GM23248 (cell line): ENCODE measurements around the gene SURF1.

Source experiments
- EZH2 ChIP-seq: fragments of 200-600 bp; sonication (generic); IDR thresholded peaks from 2 replicates; pipeline ENCODE4 v1.6.1; 2018; ENCODE audit warnings: antibody characterized with exemption, mild to moderate bottlenecking; ENCODE audit not compliant: insufficient read depth, poor library complexity, severe bottlenecking
- EZH2phosphoT487 ChIP-seq: fragments of 200-600 bp; sonication (generic); IDR thresholded peaks from 2 replicates; pipeline ENCODE4 v1.6.1; 2018; ENCODE audit warnings: antibody characterized with exemption, moderate library complexity, mild to moderate bottlenecking, low read depth; ENCODE audit not compliant: insufficient read depth

GRCh38 chr9:133390713-133391112 lies 34.4 kb upstream of the SURF1 start:
- TF ChIP-seq EZH2, result no peak
- TF ChIP-seq EZH2phosphoT487, result no peak
